NCI-H748 (cell line): ENCODE data around the gene CZIB.
A peak's percentile ranks its signal among the peaks of the same experiment; 100 is the strongest.
"Not testable (repeated sequence)": the region's sequence is repeated elsewhere in the genome, so short reads cannot be mapped to it uniquely, and the experiment has no call there.

Experiments
- DNase-seq: peaks from one replicate; lab custom pipeline; 2025; ENCODE audit not compliant: unreplicated experiment; lab: John Stamatoyannopoulos, UW

The CZIB gene

GRCh38 chr1:53238197-53239155, 18.0 kb upstream of the CZIB start, which contains the start of gene MAGOH:
TSS of gene MAGOH (minus strand) at chr1:53238518. CDS start at chr1:53238448, 70 bp downstream.
- peak; percentile 97 for DNase-seq

- no peak for DNase-seq
These were observed 17.2 kb upstream of the CZIB start for GRCh38 chr1:53237638-53238037.

- no peak for DNase-seq
These were observed 490 bp upstream of the CZIB start for GRCh38 chr1:53220962-53221286.

DNA sequence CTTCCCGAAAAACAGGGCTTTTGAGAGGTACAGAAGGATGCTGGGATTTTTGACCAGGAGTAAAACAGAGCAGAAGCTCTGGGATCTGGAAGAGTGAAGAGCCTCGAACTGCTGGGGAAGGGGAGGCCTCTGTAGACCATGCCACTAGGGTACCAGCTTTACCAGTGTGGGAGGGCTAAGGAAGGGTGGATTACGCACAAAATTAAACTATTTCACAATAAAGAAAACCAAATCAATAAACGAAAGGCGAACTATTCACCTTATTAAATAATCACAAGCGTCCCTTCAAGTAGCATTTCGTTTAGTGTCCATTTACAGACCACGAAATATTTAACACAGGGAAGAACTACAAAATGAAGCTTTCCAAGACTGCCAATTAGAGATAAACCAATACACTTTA, 723 bp downstream of the CZIB start:
- DNase-seq = peak; percentile 21

GRCh38 chr1:53218201-53218600, 2.2 kb downstream of the CZIB start:
- no peak for DNase-seq

GRCh38 chr1:53214376-53214940, 6.0 kb downstream of the CZIB start:
- DNase-seq = no peak

- no peak for DNase-seq
These were observed 9.5 kb downstream of the CZIB start for GRCh38 chr1:53210954-53211353.

- no peak for DNase-seq
These were observed 10.1 kb downstream of the CZIB start for GRCh38 chr1:53210352-53210751.

DNA sequence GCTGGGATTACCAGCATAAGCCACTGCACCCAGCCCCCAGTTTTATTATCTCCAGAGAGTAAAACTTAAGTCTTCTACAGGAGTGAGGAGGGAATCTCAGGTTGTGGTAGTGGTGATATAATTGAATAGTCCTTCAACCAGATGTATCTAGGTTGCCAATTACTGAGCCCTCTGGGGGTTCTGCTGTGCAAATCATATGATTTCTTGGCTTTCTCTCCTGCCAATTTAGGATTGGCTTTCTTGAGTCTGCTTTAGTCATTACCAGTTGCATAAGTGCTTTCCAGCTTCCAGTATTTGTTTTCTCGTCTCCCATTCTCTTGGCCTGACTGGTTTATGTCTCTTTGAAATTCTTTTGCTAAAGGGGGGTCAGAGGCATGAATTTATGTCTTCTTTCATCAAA, 12.7 kb downstream of the CZIB start:
- no peak for DNase-seq

DNA sequence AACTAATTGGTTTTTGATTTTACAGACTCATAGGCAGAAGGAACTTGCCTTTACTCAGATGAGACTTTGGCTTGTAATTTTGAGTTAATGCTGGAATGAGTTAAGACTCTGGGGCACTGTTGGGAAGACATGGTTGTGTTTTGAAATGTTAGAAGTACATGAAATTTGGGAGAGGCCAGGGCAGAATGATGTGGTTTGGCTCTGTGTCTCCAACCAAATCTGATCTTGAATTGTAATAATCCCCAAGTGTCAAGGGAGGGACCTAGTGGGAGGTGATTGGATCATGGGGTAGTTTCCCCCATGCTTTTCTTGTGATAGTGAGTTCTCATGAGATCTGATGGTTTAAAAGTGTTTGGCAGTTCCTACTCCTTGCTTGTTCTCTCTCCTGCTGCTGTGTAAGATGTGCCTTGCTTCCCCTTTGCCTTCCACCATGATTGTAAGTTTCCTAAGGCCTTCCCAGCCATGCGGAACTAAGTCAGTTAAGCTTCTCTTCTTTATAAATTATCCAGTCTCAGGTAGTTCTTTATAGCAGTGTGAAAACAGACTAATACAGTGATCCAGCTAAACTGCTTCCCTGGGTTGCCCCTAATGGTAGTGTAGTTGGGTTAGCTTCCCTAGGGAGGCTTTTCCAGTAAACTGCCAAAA, 13.6 kb downstream of the CZIB start:
- DNase-seq = no peak

DNA sequence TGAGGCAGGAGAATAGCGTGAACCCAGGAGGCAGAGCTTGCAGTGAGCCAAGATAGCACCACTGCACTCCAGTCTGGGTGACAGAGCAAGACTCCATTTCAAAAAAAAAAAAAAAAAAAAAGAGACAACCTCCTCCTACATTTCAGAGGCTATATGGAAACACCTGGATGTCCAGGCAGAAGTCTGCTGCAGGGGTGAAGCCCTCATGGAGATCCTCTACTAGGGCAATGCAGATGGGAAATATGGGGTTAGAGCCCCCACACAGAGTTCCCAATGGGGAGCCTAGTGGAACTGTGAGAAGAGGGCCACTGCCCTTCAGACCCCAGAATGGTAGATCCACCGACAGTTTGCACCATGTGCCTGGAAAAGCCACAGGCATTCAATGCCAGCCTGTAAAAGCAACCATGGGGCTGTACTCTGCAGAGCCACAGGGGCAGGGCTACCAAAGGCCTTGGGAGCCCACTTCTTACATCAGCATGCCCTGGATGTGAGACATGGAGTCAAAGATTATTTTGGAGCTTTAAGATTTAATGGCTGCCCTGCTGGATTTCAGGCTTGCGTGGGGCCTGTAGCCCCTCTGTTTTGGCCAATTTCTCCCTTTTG, 14.2 kb downstream of the CZIB start:
- DNase-seq = peak; percentile 7

- DNase-seq = not testable (repeated sequence)
These were observed 14.9 kb downstream of the CZIB start for GRCh38 chr1:53205496-53205895.

- no peak for DNase-seq
These were observed 17.0 kb downstream of the CZIB start for GRCh38 chr1:53203466-53203865.

GRCh38 chr1:53198241-53198651, 22.2 kb downstream of the CZIB start:
- no peak for DNase-seq

DNA sequence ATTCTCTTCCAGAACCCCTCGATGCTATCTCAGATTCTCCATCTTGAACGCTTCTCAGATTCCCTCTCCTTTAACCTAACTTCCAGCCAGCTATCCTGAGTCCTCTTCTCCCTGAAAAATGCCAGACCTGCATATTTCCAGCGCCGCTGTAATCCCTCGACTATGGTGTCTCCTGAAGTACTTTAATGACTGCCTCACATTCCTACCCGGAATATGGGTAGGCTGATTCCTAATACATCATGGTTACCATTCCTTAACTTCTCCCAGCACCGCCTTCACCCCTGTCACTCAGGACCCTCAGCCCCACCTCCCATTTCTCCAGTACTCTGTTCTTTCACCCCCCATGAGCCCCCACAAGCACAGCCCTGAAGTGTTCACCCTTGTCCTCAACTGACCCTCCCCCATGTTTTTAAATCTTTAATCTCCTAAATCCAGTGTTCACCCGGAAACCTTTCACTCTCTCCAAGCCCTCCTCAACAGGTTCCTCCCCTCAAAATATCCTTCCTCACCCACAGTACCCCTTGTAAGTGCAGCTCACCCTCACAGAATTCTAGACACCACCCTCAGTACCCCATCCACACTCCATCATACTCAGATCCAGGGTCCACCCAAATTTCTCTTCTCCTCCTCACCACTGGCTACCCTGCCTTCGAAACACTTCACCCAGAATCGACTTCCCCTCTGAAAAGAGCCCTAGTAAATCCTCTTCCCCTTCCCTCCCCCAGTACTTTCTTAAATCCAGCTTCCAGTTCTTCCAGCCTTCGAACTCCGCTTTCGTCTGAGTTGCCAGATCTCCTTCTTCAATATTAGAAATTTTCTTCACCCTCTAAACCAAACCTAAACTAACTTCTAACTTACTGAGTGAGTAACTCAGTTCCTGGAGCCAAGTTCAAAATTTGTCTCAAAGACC, 22.9 kb downstream of the CZIB start:
- no peak for DNase-seq

DNA sequence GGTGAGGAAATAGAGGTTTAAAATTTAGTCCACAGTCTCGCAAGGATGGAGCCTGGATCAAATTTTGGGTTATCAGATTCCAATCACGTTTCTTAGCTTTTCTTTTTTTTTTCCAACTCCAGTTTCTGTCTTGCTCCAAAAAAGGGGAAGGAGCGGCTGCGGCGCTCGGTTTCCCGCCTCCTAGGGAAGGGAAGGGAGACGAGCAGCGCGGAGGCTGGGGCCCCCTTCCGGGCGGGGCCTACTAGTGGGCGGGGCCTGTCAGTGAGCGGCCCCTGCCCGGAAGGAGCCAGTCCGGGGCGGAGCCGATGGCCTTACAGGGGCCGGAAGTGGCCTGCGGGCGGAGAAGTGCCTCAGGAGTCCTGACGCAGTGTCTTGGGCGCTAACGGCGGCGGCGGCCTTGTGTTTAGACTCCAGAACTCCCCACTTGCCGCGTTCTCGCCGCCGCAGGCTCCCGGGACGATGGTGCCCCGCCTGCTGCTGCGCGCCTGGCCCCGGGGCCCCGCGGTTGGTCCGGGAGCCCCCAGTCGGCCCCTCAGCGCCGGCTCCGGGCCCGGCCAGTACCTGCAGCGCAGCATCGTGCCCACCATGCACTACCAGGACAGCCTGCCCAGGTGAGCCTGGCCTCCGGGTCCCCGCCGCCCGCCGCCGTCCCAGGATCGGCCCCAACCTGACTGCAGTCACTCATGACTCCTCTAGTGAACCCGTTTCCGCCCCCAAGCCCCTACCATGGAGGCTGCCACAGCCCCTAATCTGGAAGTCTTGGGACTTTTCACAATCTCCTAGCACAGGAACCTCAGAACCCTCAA, 23.7 kb downstream of the CZIB start, which contains the start of gene CPT2:
Gene CPT2, plus strand, starts transcription at position 340 of the 806 bp plus-strand sequence. Its CDS starts 120 bp downstream, at position 460.
- peak; percentile 96 for DNase-seq

GRCh38 chr1:53196017-53196484, 24.4 kb downstream of the CZIB start:
- DNase-seq = peak; percentile 41

GRCh38 chr1:53195246-53196016, 25.0 kb downstream of the CZIB start:
- DNase-seq = no peak

- DNase-seq = no peak
These were observed 30.2 kb downstream of the CZIB start for GRCh38 chr1:53190210-53190611.
